K562 (cell line): Measurements from ENCODE around the gene CRYZL1. TPM values are rescaled to one million over a fixed set of nuclear protein-coding genes. Genes with fewer than 3 reads are reported as not detected.

Experiments used
- ATAC-seq: fragments of 200-7000 bp; cut with Tn5 transposase; 3 replicates; pipeline ENCODE4 v1.9.1; 2020; ENCODE audit warnings: moderate library complexity
- BruUV-seq: library from RNA; stranded (reverse); fragments of 400-500 nt; replicated peaks from 2 replicates; lab custom pipeline; 2021; lab: Mats Ljungman, UMichigan
- CTCF ChIA-PET: fragments of 300-600 bp; formaldehyde crosslinking; extraction: SDS; loops from one replicate; lab custom pipeline; 2021; ENCODE audit warnings: low intra/inter-chr PET ratio; lab: Yijun Ruan, JAX
- POLR2A ChIA-PET: fragments of 300-600, 350-650 bp; sonication (Branson Sonifier 250); formaldehyde crosslinking; extraction: SDS; loops from one replicate; lab custom pipeline; 2021; ENCODE audit warnings: antibody characterized with exemption, inconsistent platforms; lab: Yijun Ruan, JAX
- DNase-seq, 4 experiments: peaks; one replicate each; pipeline versions ENCODE4 v3.0.0 to v3.0.0-alpha.2; 2011 to 2018; ENCODE audit warnings: low spot score in 3 of 4, mixed read lengths in 3 of 4; ENCODE audit errors: extremely low read depth in 1 of 4
- FAIRE-seq: peaks from 2 replicates; lab custom pipeline; 2011; peaks lifted over from hg19 to GRCh38; lab: Jason Lieb, UNC
- H2AFZ ChIP-seq: 2 replicates; pipeline ENCODE4 v1.6.0; 2011; ENCODE audit warnings: low read depth, low read length, control low read depth, inconsistent platforms
- H3K27ac ChIP-seq: fragments of 200-600 bp; 3 replicates; pipeline ENCODE4 v1.8.0; 2011; ENCODE audit warnings: low read depth, mild to moderate bottlenecking, control low read depth, inconsistent platforms, low read length, moderate library complexity, mixed read lengths; ENCODE audit errors: extremely low read depth
- H3K27me3 ChIP-seq, 2 experiments: fragments of 300-600 bp in 1 of 2; 2 replicates in 1 of 2; 3 replicates in 1 of 2; pipeline versions ENCODE4 v1.6.0 to v1.8.0; 2011; ENCODE audit warnings: inconsistent platforms in 2 of 2, low read length in 2 of 2, mild to moderate bottlenecking in 1 of 2, mixed read lengths in 1 of 2, moderate library complexity in 1 of 2; ENCODE audit not compliant: control insufficient read depth in 2 of 2, insufficient read depth in 2 of 2
- H3K36me3 ChIP-seq: fragments of 300-600 bp; 3 replicates; pipeline ENCODE4 v1.8.0; 2011; ENCODE audit warnings: mild to moderate bottlenecking, low read length, inconsistent platforms; ENCODE audit not compliant: control insufficient read depth, insufficient read depth
- H3K4me1 ChIP-seq, 2 experiments: fragments of 200-600 bp in 1 of 2; replicated peaks in 1 of 2; 2 replicates in 1 of 2; 3 replicates in 1 of 2; pipeline versions ENCODE4 v1.5.1 to v1.8.0; 2011; ENCODE audit warnings: inconsistent platforms in 2 of 2, low read length in 2 of 2, mild to moderate bottlenecking in 1 of 2, mixed read lengths in 1 of 2, moderate library complexity in 1 of 2; ENCODE audit not compliant: control insufficient read depth in 2 of 2, insufficient read depth in 2 of 2
- H3K4me2 ChIP-seq: 2 replicates; pipeline ENCODE4 v1.6.1; 2011; ENCODE audit warnings: low read length, control low read depth, inconsistent platforms, mixed read lengths; ENCODE audit not compliant: insufficient read depth
- H3K4me3 ChIP-seq: fragments of 200-600 bp; sonication (generic), shearing (Covaris generic); 2 replicates; pipeline ENCODE4 v1.5.1; 2016; ENCODE audit warnings: control low read depth, inconsistent platforms
- H3K79me2 ChIP-seq: fragments of 200-600 bp; 3 replicates; pipeline ENCODE4 v1.8.0; 2011; ENCODE audit warnings: low read length, inconsistent platforms; ENCODE audit not compliant: control insufficient read depth, insufficient read depth
- H3K9ac ChIP-seq, 2 experiments: 2 replicates each; pipeline versions ENCODE4 v1.6.0 to v1.6.1; 2011; ENCODE audit warnings: low read depth in 2 of 2, low read length in 2 of 2, control low read depth in 1 of 2, inconsistent platforms in 1 of 2, mild to moderate bottlenecking in 1 of 2, mixed read lengths in 1 of 2; ENCODE audit not compliant: insufficient read depth in 1 of 2
- H3K9me1 ChIP-seq: one replicate; pipeline ENCODE4 v1.6.0; 2011; ENCODE audit warnings: inconsistent platforms, mild to moderate bottlenecking, low read length, moderate library complexity; ENCODE audit not compliant: control insufficient read depth, insufficient read depth
- H3K9me3 ChIP-seq: replicated peaks from 2 replicates; pipeline ENCODE4 v1.5.1; 2011; ENCODE audit warnings: low read depth, low read length, inconsistent platforms; ENCODE audit not compliant: control insufficient read depth, insufficient read depth
- H4K20me1 ChIP-seq: replicated peaks from 2 replicates; pipeline ENCODE4 v1.6.1; 2011; ENCODE audit warnings: low read length, inconsistent platforms, mixed read lengths; ENCODE audit not compliant: control insufficient read depth, insufficient read depth
- DACH1 ChIP-seq: fragments of 450-650 bp; IDR thresholded peaks from 2 replicates; pipeline ENCODE4 v1.6.1; 2018; ENCODE audit not compliant: partially characterized antibody
- RBFOX2 ChIP-seq: fragments of 200-400 bp; formaldehyde crosslinking; IDR thresholded peaks from 2 replicates; pipeline ENCODE4 v1.6.1; 2017; ENCODE audit warnings: low read depth, mild to moderate bottlenecking, low read length, moderate library complexity
- WGBS: fragments of 100-300 bp; shearing (Covaris generic); methylation state at CpG from one replicate; pipeline ENCODE4 v1.1.6; 2016; ENCODE audit warnings: low coverage, mixed read lengths; ENCODE audit not compliant: insufficient coverage; ENCODE audit errors: missing lambda C conversion rate; 5-methylcytosine and 5-hydroxymethylcytosine counted together
- in situ Hi-C: fragments of 300-500 bp; cut with MboI; formaldehyde crosslinking; loops from 4 replicates; pipeline ENCODE4 v1.15.0; 2018; ENCODE audit warnings: inconsistent platforms, mixed read lengths
- intact Hi-C: fragments of 100-400 bp; cut with micrococcal nuclease; formaldehyde crosslinking; loops from 2 replicates; pipeline ENCODE4 v1.14.2; 2022
- polyA plus RNA-seq, 8 experiments: library from polyadenylated mRNA; depleted of rRNA in 4 of 8; stranded (reverse) in 5 of 8; unstranded in 3 of 8; fragments of >200 nt; fragmentation: Nextera tagmentation in 2 of 8; fragmentation: Illumina TruSeq in 1 of 8; extraction: Ambion mirVana in 2 of 8; extraction: Trizol in 1 of 8; gene quantifications; 2 replicates each; pipeline versions ENCODE4 v1.2.1 to v1.2.3, GENCODE V29; 2011 to 2014; ENCODE audit warnings: inconsistent platforms in 1 of 8, missing spikeins in 1 of 8
- total RNA-seq, 7 experiments: library from RNA; depleted of rRNA in 6 of 7; stranded (reverse); fragments of >200 nt in 6 of 7; fragmentation: Illumina TruSeq in 2 of 7; extraction: Trizol in 2 of 7; gene quantifications; 2 replicates each; pipeline versions ENCODE4 v1.2.1 to v1.2.3, GENCODE V29; 2011 to 2021; ENCODE audit warnings: low replicate concordance in 1 of 7
- TF ChIP-seq, protein P1 (sequence below), 2 experiments: fragments of 250-450 bp in 1 of 2; fragments of 450-650 bp in 1 of 2; sonication (Bioruptor Pico) in 1 of 2; IDR thresholded peaks; 2 replicates each; pipeline versions ENCODE4 v1.6.1 to v1.8.0; 2016 to 2021; ENCODE audit warnings: mild to moderate bottlenecking in 2 of 2, moderate library complexity in 2 of 2, missing compliant biosample characterization in 1 of 2, missing genetic modification characterization in 1 of 2

Gene CRYZL1
- total and polyA plus RNA-seq, 9 of the 15 experiments (the other 6 are each of a cell fraction or from before 2014, with no cell fraction given), result 19.9 to 98.2 (median 39.2) TPM

- no peaks in the 10 kb centered on the region for H3K27me3 ChIP-seq
- H3K4me2 ChIP-seq, result no peak overlapping the region
- in situ Hi-C loops (no loop called here), intact Hi-C loops (no loop called here)
- H3K9me1 ChIP-seq, result no peaks in the 10 kb centered on the region
- no peak overlapping the region for H3K27ac ChIP-seq
- peaks cover 62% of the 10 kb centered on the region for H3K36me3 ChIP-seq
- TF ChIP-seq DACH1 (peak; percentile 52), RBFOX2 (0 out of 2 replicates have a peak, but pooled peaks have one; percentile 2)
- TF ChIP-seq, protein P1, sequence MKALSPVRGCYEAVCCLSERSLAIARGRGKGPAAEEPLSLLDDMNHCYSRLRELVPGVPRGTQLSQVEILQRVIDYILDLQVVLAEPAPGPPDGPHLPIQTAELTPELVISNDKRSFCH (CRISPR knock-in tag; IDR thresholded peaks at IDR 0.05), result no peak
- TF ChIP-seq, protein P1 (tag; IDR thresholded peaks at IDR 0.05), result no peak
- TF ChIP-seq, all 486 proteins: peak for 2
- H2AFZ ChIP-seq, result no peak overlapping the region
- DNase-seq (no peak), FAIRE-seq (no peak), ATAC-seq (no peak)
- no peak overlapping the region for H3K4me3 ChIP-seq
- no TSS peak for BruUV-seq
- H3K9me3 ChIP-seq, result peaks cover 5% of the 10 kb centered on the region
- CTCF ChIA-PET, result interaction anchor here (0.6 kb wide), 1 partner anchor 186 kb away, joined by 3 read pairs; no protein-coding TSS in a partner anchor
- peaks cover 17% of the 10 kb centered on the region for H4K20me1 ChIP-seq
- POLR2A ChIA-PET, result interaction anchor here (3.6 to 6.9 kb wide), 2 partner anchors 8 to 28 kb away, joined by 15 to 99 read pairs; no protein-coding TSS in a partner anchor
- H3K79me2 ChIP-seq, result peaks cover 98% of the 10 kb centered on the region
- WGBS, result 92% methylated on average over 3 of the region's 3 CpGs
- H3K9ac ChIP-seq, result no peak overlapping the region
- H3K4me1 ChIP-seq, result peaks cover 5 to 12% of the 10 kb centered on the region in 2 experiments; a peak in 3 of 5 replicates
Measured at GRCh38 chr21:33546086-33546485, 95.5 kb downstream of the CRYZL1 start.
